Keratinocyte (primary cell): ENCODE data around the gene MAP2K5. TPM values are rescaled to one million over a fixed set of nuclear protein-coding genes. Genes with fewer than 3 reads are reported as not detected.
A peak's percentile ranks its signal among the peaks of the same experiment; 100 is the strongest.

Experiments
- DNase-seq: peaks from one replicate; pipeline ENCODE4 v3.0.0-alpha.2; 2011; ENCODE audit warnings: low read depth, missing footprints, low spot score
- FAIRE-seq: peaks from 2 replicates; lab custom pipeline; 2011; peaks lifted over from hg19 to GRCh38; lab: Jason Lieb, UNC
- H2AFZ ChIP-seq: 2 replicates; pipeline ENCODE4 v1.6.0; 2012; ENCODE audit warnings: low read length, control low read depth, inconsistent platforms; ENCODE audit not compliant: control insufficient read depth
- H3K27ac ChIP-seq: 2 replicates; pipeline ENCODE4 v1.5.1; 2011; ENCODE audit warnings: low read length; ENCODE audit not compliant: control insufficient read depth, insufficient read depth
- H3K27me3 ChIP-seq: 3 replicates; pipeline ENCODE4 v1.6.0; 2011; ENCODE audit warnings: low read length; ENCODE audit not compliant: control insufficient read depth, insufficient read depth; ENCODE audit errors: extremely low read depth
- H3K36me3 ChIP-seq, 2 experiments: 2 replicates in 1 of 2; 3 replicates in 1 of 2; pipeline ENCODE4 v1.5.1; 2011; ENCODE audit warnings: low read length in 2 of 2, mild to moderate bottlenecking in 1 of 2; ENCODE audit not compliant: control insufficient read depth in 2 of 2, insufficient read depth in 2 of 2; ENCODE audit errors: extremely low read depth in 1 of 2
- H3K4me1 ChIP-seq: 3 replicates; pipeline ENCODE4 v1.5.1; 2011; ENCODE audit warnings: low read length; ENCODE audit not compliant: control insufficient read depth, insufficient read depth; ENCODE audit errors: extremely low read depth
- H3K4me2 ChIP-seq: 3 replicates; pipeline ENCODE4 v1.6.0; 2011; ENCODE audit warnings: low read depth, low read length; ENCODE audit not compliant: control insufficient read depth, insufficient read depth; ENCODE audit errors: extremely low read depth
- H3K4me3 ChIP-seq, 3 experiments: fragments of 200-600 bp in 1 of 3; sonication (generic) in 1 of 3; 2 replicates in 2 of 3; 3 replicates in 1 of 3; pipeline ENCODE4 v1.5.1; 2011 to 2016; ENCODE audit warnings: low read length in 3 of 3, mild to moderate bottlenecking in 3 of 3, control low read depth in 2 of 3, inconsistent platforms in 1 of 3, low read depth in 1 of 3, mixed read lengths in 1 of 3, mixed run types in 1 of 3, moderate library complexity in 1 of 3; ENCODE audit not compliant: control insufficient read depth in 2 of 3, insufficient read depth in 2 of 3; ENCODE audit errors: extremely low read depth in 1 of 3
- H3K79me2 ChIP-seq: 2 replicates; pipeline ENCODE4 v1.6.0; 2012; ENCODE audit warnings: low read length; ENCODE audit not compliant: control insufficient read depth, insufficient read depth
- H3K9ac ChIP-seq: 3 replicates; pipeline ENCODE4 v1.6.0; 2011; ENCODE audit warnings: low read length; ENCODE audit not compliant: control insufficient read depth, insufficient read depth; ENCODE audit errors: extremely low read depth
- H3K9me1 ChIP-seq: 3 replicates; pipeline ENCODE4 v1.6.0; 2011; ENCODE audit warnings: low read length; ENCODE audit not compliant: control insufficient read depth, insufficient read depth; ENCODE audit errors: extremely low read depth
- H3K9me3 ChIP-seq: 2 replicates; pipeline ENCODE4 v1.5.1; 2012; ENCODE audit warnings: low read depth, low read length; ENCODE audit not compliant: control insufficient read depth
- H4K20me1 ChIP-seq: 3 replicates; pipeline ENCODE4 v1.6.0; 2011; ENCODE audit warnings: low read length; ENCODE audit not compliant: control insufficient read depth, insufficient read depth; ENCODE audit errors: extremely low read depth
- CTCF ChIP-seq, 3 experiments: IDR thresholded peaks in 1 of 3; conservative IDR thresholded peaks in 1 of 3; optimal IDR thresholded peaks in 1 of 3; 2 replicates in 2 of 3; 3 replicates in 1 of 3; pipeline versions ENCODE3 to v1.5.1; 2011; ENCODE audit warnings: low read length in 3 of 3, mild to moderate bottlenecking in 3 of 3, moderate library complexity in 2 of 3, control low read depth in 1 of 3, inconsistent platforms in 1 of 3; ENCODE audit not compliant: insufficient read depth in 2 of 3; ENCODE audit errors: extremely low read depth in 1 of 3
- EZH2 ChIP-seq: IDR thresholded peaks from one replicate; pipeline ENCODE4 v1.6.1; 2012; ENCODE audit warnings: inconsistent platforms, mild to moderate bottlenecking, low read length, moderate library complexity
- dilution Hi-C: fragments of 300-500 bp; cut with MboI; formaldehyde crosslinking; loops from one replicate; pipeline ENCODE4 v1.7.0; 2020; ENCODE audit warnings: low sequenced_read_pairs; ENCODE audit not compliant: extremely low pct_ligation_motif_present
- polyA plus RNA-seq, 5 experiments: library from polyadenylated mRNA; depleted of rRNA in 3 of 5; stranded (reverse) in 3 of 5; stranded (forward) in 1 of 5; unstranded in 1 of 5; fragments of >200 nt; gene quantifications; 1 replicate in 1 of 5; 2 replicates in 3 of 5; 3 replicates in 1 of 5; pipeline versions ENCODE4 v1.2.1 to v1.2.3, GENCODE V29; 2011 to 2012; ENCODE audit warnings: missing spikeins in 2 of 5, low read depth in 1 of 5, low replicate concordance in 1 of 5

The MAP2K5 gene
- polyA plus RNA-seq, 1 donor (not counting 4 experiments of a cell fraction or from before 2014, with no cell fraction given): 3.6 TPM

DNA sequence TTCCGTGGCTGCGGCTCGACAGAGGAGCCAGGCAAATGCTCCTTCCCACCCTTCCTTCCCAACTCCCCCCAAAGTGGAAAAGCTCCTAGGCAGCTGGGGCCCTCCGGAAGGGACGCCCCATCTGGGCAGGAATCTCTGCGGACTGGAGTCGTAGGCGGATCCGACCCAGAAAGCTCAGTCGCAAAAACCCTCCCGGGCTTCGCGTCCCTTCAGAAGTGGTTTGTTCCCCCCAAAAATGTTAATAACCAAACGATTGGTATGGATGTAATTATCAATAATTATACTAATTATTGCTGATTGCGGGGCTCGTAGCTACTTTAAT, 293.6 kb downstream of the MAP2K5 start:
- peaks cover 50% of the 10 kb centered on the region for H3K27me3 ChIP-seq
- H3K4me2 ChIP-seq: peak overlapping the region; percentile 83
- dilution Hi-C loops: no loop called here
- peak overlapping the region; percentile 47 for H2AFZ ChIP-seq
- DNase-seq: no peak
- H3K9me1 ChIP-seq: no peaks in the 10 kb centered on the region
- H3K79me2 ChIP-seq: no peaks in the 10 kb centered on the region
- H4K20me1 ChIP-seq: no peaks in the 10 kb centered on the region
- H3K4me1 ChIP-seq: peaks cover 26% of the 10 kb centered on the region
- peak overlapping the region; percentile 38 for H3K9ac ChIP-seq
- no peak overlapping the region for H3K27ac ChIP-seq
- no peak for FAIRE-seq
- peak overlapping the region in 2 of 3 experiments; percentile 43 to 71 for H3K4me3 ChIP-seq
- no peaks in the 10 kb centered on the region for H3K36me3 ChIP-seq
- no peaks in the 10 kb centered on the region for H3K9me3 ChIP-seq
- TF ChIP-seq CTCF (optimal IDR thresholded peaks at IDR 0.05 in 1 of 3, IDR thresholded peaks at IDR 0.05 in 1 of 3, conservative IDR thresholded peaks at IDR 0.05 in 1 of 3; ENCODE audit: extremely low read depth in 1 of 3, insufficient read depth in 2 of 3, low read length in 3 of 3): no peak
- TF ChIP-seq EZH2: no peak

GRCh38 chr15:67836477-67836876, 294.0 kb downstream of the MAP2K5 start:
- Histone ChIP-seq H3K9me1 (no peaks in the 10 kb centered on the region), H3K9me3 (no peaks in the 10 kb centered on the region), H4K20me1 (no peaks in the 10 kb centered on the region), H3K9ac (peak overlapping the region; percentile 38), H3K27ac (no peak overlapping the region), H3K36me3 (no peaks in the 10 kb centered on the region), H3K79me2 (no peaks in the 10 kb centered on the region), H3K4me2 (peak overlapping the region; percentile 83), H3K4me1 (peaks cover 30% of the 10 kb centered on the region), H3K27me3 (peaks cover 46% of the 10 kb centered on the region), H2AFZ (no peak overlapping the region), H3K4me3 (peak overlapping the region in 1 of 3 experiments; percentile 71)
- no peak for TF ChIP-seq EZH2
- TF ChIP-seq CTCF (optimal IDR thresholded peaks at IDR 0.05 in 1 of 3, IDR thresholded peaks at IDR 0.05 in 1 of 3, conservative IDR thresholded peaks at IDR 0.05 in 1 of 3; ENCODE audit: extremely low read depth in 1 of 3, insufficient read depth in 2 of 3, low read length in 3 of 3): peak; percentile 56 to 81 (median 59)
- FAIRE-seq: no peak
- dilution Hi-C loops: no loop called here
- no peak for DNase-seq
